Left forelimb (tissue), 1 donor: ENCODE data around the gene TNFRSF6B.
"Not testable (repeated sequence)": the region's sequence is repeated elsewhere in the genome, so short reads cannot be mapped to it uniquely, and the experiment has no call there.

Experiments used
- DNase-seq: peaks from one replicate; pipeline ENCODE4 v3.0.0-alpha.2; 2018; ENCODE audit warnings: low spot score

Gene TNFRSF6B

DNA sequence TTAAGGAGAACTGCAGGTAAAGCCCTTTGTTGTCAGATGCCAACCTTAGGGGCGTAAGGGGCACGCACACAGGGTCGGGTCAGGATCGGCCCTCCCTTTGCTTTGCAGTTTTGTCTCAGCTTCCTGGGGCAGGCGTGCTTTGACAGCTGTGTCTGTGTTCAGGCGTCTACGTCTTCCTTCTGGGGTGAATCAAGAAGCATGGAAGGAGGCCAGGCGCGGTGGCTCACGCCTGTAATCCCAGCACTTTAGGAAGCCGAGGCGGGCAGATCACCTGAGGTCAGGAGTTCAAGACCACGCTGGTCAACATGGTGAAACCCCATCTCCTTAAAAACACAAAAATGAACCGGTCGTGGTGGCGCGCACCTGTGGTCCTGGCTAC is 12.7 kb downstream of the TNFRSF6B start:
- DNase-seq: no peak

GRCh38 chr20:63711085-63711645 is 14.7 kb downstream of the TNFRSF6B start:
- DNase-seq: no peak

DNA sequence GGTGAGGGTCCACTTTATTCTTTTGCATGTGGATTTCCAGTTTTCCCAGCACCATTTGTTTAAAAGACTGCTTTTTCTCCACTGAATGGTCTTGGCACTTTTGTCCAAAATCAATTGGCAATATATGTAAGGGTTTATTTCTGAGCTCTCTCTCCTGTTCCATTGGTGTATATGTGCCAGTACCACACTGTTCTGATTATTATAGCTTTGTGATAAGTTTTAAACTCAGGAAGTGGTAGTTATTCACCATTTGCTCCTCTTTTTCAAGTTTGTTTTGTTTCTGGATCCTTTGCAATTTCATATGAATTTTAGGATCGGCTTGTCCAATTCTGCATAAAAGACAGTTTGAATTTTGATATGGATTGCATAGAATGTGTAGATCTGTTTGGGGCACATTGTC is 15.7 kb downstream of the TNFRSF6B start:
- DNase-seq: no peak

DNA sequence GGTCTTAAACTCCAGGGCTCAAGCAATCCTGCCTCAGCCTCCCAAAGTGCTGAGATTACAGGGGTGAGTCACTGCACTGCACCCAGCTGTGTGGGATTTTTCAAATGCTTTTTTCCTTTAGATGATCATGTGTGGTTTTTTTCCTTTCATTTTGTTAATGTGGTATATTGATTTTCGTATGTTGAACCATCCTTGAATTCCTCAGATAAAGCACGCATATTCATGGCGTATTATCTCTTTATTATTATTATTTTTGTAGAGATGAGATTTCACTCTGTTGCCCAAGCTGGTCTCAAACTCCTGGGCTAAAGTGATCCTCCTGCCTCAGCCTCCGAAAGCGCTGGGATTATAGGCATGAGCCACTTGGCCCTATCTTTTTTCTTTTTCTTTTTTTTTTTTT is 18.4 kb downstream of the TNFRSF6B start:
- no peak for DNase-seq

DNA sequence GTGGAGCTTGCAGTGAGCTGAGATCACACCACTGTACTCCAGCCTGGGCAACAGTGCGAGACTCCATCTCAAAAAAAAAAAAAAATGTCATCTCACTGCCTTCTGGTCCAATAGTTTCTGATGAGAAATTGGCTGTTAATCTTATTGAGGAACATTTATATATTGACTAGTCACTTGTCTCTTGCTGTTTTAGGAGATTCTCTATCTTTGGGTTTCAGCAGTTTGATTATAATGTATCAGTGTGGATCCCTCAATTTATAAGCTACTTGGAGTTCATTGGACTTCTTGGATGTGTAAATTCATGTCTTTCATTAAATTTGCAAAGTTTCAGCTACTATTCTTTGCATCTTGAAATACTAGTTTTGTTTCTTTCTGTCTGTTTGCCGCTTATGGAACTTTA is 22.5 kb downstream of the TNFRSF6B start:
- DNase-seq: no peak

DNA sequence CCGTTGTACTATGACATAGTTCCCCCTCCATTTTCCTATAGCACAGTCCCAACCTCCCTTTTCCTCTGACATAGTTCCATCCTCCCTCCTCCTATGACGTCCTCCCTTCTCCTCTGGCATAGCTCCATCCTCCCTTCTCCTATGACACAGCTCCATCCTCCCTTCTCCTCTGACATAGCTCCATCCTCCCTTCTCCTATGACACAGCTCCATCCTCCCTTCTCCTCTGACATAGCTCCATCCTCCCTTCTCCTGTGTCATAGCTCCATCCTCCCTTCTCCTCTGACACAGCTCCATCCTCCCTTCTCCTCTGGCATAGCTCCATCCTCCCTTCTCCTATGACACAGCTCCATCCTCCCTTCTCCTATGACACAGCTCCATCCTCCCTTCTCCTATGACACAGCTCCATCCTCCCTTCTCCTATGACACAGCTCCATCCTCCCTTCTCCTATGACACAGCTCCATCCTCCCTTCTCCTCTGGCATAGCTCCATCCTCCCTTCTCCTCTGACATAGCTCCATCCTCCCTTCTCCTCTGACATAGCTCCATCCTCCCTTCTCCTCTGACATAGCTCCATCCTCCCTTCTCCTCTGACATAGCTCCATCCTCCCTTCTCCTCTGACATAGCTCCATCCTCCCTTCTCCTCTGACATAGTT is 26.6 kb downstream of the TNFRSF6B start:
- not testable (repeated sequence) for DNase-seq

DNA sequence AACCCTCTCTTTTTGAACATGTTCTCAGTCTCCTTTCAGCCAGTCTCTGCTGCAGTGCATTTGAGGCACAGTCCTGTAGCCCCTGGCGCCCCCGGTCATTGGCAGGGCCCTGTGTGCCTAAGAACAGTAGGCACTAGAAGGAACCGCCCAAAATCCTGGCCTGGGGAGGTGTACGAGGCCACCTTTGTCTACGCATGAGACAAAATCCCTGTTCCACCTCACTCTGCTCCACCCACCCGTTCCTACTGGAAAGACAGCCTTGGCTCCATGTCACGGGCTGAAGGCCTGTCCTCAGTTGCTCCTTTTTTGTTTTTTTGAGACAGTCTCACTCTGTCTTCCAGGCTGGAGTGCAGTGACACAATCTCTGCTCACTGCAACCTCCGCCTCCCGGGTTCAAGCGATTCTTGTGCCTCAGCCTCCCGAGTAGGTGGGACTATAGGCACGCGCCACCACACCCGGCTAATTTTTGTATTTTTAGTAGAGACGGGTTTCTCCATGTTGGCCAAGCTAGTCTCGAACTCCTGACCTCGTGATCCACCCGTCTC is 33.8 kb downstream of the TNFRSF6B start:
- DNase-seq: not testable (repeated sequence)

DNA sequence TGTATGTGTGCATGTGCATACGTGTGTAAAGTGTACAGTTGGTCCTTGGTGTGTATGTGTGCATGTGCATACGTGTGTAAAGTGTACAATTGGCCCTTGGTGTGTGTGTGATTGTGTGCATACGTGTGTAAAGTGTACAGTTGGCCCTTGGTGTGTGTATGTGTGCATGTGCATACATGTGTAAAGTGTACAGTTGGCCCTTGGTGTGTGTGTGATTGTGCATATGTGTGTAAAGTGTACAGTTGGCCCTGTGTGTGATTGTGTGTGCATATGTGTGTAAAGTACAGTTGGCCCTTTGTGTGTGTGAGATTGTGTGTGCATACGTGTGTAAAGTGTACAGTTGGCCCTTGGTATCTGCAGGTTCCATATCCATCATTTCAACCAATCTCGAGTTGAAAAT is 35.0 kb downstream of the TNFRSF6B start:
- no peak for DNase-seq

DNA sequence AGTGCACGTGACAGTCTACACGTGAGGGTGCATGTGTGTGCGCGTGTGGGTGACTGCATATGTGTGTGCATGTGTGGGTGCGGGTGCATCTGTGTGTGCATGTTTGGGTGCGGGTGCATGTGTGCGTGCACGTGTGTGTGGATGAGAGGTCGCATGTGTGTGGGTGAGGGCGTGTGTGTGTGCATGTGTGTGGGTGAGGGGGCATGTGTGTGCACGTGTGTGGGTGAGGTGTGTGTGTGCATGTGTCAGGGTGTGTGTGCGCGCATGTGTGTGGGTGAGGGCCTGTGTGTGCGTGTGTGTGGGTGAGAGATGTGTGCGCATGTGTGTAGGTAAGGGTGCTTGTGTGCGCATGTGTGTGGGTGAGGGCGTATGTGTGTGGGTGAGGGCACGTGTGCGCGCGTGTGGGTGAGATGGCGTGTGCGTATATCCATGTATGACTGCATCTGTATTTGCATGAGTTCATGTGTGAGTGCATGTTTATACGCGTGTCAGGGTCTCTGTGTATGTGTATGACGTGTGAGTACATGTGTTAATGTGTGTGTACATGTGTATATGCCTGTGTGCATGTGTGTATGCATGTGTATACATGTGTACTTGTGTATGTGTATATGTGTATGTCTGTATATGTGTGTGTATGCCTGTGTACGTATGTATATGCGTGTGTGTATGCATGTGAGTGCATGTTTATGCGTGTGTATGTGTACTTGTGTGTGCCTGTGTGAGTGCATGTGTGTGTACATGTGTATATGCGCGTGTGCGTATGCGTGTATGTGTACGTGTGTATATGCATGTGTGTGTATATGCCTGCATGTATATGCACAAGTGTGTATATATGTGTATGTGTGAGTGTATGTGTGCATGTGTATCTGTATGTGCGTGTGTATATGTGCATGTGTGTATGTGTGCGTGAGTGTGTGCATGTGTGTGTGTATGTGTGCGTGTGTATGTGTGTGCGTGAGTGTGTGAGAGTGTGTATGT is 36.0 kb downstream of the TNFRSF6B start:
- no peak for DNase-seq

DNA sequence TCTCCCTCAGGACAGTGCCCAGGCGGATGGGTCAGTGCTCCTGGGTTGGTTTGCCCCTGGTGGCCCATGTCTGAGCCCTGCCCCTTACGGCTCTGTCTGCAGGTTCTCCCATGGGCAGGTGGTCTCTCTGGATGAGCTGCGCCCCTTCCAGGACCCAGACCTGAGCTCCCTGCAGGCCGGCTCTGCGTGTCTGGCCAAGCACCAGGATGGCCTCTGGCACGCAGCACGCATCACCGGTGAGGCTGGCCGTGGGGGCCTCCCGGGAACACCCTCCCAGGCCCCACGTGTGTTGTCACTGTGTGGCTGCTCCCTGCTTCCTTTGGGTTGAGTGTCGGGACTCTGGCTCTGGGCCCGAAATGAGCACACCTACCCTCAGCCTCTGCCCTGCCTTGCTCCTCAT is 36.7 kb downstream of the TNFRSF6B start:
- DNase-seq: no peak

DNA sequence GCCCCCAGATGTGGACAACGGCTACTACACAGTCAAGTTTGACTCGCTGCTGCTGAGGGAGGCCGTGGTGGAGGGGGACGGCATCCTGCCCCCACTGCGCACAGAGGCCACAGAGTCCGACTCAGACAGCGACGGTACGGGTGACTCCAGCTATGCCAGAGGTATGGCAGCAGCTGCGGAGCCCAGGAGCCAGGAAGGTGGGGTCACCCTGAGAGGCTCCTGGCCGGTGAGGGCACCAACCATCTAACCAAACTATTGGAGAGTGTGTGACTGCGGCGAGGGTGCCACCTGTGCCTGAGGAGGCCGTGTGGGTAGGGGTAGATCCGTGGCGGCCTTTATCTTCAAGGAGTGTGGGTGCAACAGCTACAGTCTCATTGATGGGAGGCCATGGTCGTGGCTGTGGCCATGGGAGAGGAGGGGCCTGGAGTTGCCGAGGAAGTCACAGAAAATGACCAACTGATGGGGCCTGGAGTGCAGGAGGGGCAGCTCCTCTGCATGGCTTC is 37.2 kb downstream of the TNFRSF6B start:
- DNase-seq: peak; percentile 60

GRCh38 chr20:63734111-63734945 is 37.9 kb downstream of the TNFRSF6B start:
- no peak for DNase-seq

- no peak for DNase-seq
These were observed 38.8 kb downstream of the TNFRSF6B start for GRCh38 chr20:63734946-63735858.

GRCh38 chr20:63735859-63736718 is 39.6 kb downstream of the TNFRSF6B start, which contains the start of gene LIME1:
TSS of gene LIME1 (plus strand) at chr20:63736664. CDS start at chr20:63737550, 886 bp downstream.
- DNase-seq: no peak

DNA sequence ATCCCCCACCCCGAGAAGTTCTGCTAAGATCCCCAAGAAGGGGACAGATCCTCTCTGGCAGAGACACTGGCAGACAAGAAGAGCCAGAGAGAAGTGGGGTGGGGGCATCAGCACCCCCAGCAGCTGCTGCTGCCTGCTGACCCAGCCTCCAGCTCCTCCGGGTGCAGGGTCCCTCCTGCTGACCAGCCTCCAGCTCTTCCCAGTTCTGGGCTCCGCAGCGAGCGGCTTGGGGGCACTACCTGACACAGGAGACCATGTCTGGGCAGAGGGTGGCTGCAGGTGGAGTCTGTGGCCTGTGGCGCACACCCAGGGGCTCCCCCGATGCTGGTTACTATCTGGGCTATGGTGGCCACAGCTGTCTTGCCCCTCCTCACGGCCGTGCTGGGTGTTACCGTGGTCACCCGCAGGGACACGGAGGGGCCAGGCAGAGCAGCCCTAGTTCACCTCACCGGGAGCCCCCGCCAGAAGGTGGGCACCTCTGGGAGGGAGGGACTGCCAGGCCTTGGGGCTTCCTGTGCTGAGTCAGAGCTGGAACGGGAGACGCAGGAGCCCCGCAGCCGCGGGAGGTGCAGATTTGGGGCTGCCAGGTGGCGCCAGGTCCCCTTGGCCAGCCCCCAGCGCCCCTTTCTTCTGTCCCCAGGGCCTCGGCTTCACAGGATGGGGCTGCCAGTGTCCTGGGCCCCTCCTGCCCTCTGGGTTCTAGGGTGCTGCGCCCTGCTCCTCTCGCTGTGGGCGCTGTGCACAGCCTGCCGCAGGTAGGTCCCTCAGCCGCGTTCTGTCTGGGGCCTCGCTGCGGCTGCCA is 40.6 kb downstream of the TNFRSF6B start:
- DNase-seq: no peak

GRCh38 chr20:63737695-63737944 is 41.2 kb downstream of the TNFRSF6B start:
- DNase-seq: no peak

DNA sequence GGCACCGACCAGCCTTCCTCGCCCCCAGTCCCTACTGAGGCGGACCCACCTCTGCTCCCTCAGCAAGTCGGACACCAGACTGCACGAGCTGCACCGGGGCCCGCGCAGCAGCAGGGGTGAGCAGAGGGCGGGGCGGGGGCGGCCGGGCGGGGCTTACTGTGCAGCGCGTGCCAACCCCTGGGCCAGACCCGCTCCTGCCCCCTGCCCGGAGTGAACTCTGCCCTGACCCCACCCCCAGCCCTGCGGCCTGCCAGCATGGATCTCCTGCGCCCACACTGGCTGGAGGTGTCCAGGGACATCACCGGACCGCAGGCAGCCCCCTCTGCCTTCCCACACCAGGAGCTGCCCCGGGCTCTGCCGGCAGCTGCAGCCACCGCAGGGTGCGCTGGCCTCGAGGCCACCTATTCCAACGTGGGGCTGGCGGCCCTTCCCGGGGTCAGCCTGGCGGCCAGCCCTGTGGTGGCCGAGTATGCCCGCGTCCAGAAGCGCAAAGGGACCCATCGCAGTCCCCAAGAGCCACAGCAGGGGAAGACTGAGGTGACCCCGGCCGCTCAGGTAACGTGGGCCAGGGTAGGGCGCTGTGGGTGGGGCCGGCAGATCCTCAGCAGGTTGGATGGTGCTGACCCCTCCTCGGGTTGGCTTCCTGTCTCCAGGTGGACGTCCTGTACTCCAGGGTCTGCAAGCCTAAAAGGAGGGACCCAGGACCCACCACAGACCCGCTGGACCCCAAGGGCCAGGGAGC is 41.7 kb downstream of the TNFRSF6B start:
- DNase-seq: no peak

DNA sequence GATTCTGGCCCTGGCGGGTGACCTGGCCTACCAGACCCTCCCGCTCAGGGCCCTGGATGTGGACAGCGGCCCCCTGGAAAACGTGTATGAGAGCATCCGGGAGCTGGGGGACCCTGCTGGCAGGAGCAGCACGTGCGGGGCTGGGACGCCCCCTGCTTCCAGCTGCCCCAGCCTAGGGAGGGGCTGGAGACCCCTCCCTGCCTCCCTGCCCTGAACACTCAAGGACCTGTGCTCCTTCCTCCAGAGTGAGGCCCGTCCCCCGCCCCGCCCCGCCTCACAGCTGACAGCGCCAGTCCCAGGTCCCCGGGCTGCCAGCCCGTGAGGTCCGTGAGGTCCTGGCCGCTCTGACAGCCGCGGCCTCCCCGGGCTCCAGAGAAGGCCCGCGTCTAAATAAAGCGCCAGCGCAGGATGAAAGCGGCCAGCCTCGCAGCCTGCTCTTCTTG is 42.3 kb downstream of the TNFRSF6B start:
- no peak for DNase-seq
